Pons (tissue), 1 donor: ENCODE results near the gene PLPPR5.
A peak's percentile ranks its signal among the peaks of the same experiment; 100 is the strongest.
"Not testable (repeated sequence)": the region's sequence is repeated elsewhere in the genome, so short reads cannot be mapped to it uniquely, and the experiment has no call there.

ENCODE experiments used
- DNase-seq: peaks from one replicate; pipeline ENCODE4 v3.0.0-alpha.2; 2016; ENCODE audit warnings: low spot score

PLPPR5 gene

GRCh38 chr1:99004861-99005442 lies at the start of gene PLPPR5:
Gene PLPPR5, minus strand, starts transcription at chr1:99004861. Its CDS starts 190 bp downstream, at chr1:99004671.
- no peak for DNase-seq

- no peak for DNase-seq
Observed at GRCh38 chr1:99051611-99052283, 47.1 kb upstream of the PLPPR5 start.

- no peak for DNase-seq
Observed at GRCh38 chr1:99049745-99050144, 45.1 kb upstream of the PLPPR5 start.

- DNase-seq: not testable (repeated sequence)
Observed at GRCh38 chr1:99036746-99037145, 32.1 kb upstream of the PLPPR5 start.

GRCh38 chr1:99018313-99018712 lies 13.7 kb upstream of the PLPPR5 start:
- no peak for DNase-seq

- DNase-seq: no peak
Observed at GRCh38 chr1:99017655-99018054, 13.0 kb upstream of the PLPPR5 start.

GRCh38 chr1:99010679-99011078 lies 6.0 kb upstream of the PLPPR5 start:
- no peak for DNase-seq

- DNase-seq: no peak
Observed at GRCh38 chr1:99007366-99007765, 2.7 kb upstream of the PLPPR5 start.

GRCh38 chr1:99005537-99005942 lies 879 bp upstream of the PLPPR5 start:
- peak; percentile 19 for DNase-seq

GRCh38 chr1:99004254-99004860 lies 304 bp downstream of the PLPPR5 start:
- no peak for DNase-seq

GRCh38 chr1:99003581-99004253 lies 944 bp downstream of the PLPPR5 start:
- no peak for DNase-seq

GRCh38 chr1:98992844-98993243 lies 11.8 kb downstream of the PLPPR5 start:
- no peak for DNase-seq

GRCh38 chr1:98991127-98992012 lies 13.3 kb downstream of the PLPPR5 start:
- no peak for DNase-seq

- DNase-seq: no peak
Observed at GRCh38 chr1:98989556-98989907, 15.1 kb downstream of the PLPPR5 start.

GRCh38 chr1:98988904-98989555 lies 15.6 kb downstream of the PLPPR5 start:
- no peak for DNase-seq

- no peak for DNase-seq
Observed at GRCh38 chr1:98985687-98986086, 19.0 kb downstream of the PLPPR5 start.

GRCh38 chr1:98981917-98982513 lies 22.6 kb downstream of the PLPPR5 start:
- DNase-seq: no peak

GRCh38 chr1:98979463-98979862 lies 25.2 kb downstream of the PLPPR5 start:
- DNase-seq: no peak

- DNase-seq: no peak
Observed at GRCh38 chr1:98975810-98976209, 28.9 kb downstream of the PLPPR5 start.

- peak; percentile 88 for DNase-seq
Observed at GRCh38 chr1:98975113-98975512, 29.5 kb downstream of the PLPPR5 start.
